Fibroblast of lung (primary cell): ENCODE measurements around the gene PXMP2. TPM values are rescaled to one million over a fixed set of nuclear protein-coding genes. Genes with fewer than 3 reads are reported as not detected.

Source experiments
- DNase-seq, 2 donors: peaks; one replicate each; pipeline versions ENCODE4 v3.0.0 to v3.0.0-alpha.2; 2010; ENCODE audit warnings: low read depth in 2 of 2
- H2AFZ ChIP-seq: 2 replicates; pipeline ENCODE4 v1.5.1; 2012; ENCODE audit warnings: low read length, control low read depth, inconsistent platforms
- H3K27ac ChIP-seq: 2 replicates; pipeline ENCODE4 v1.5.1; 2011; ENCODE audit warnings: low read length, control low read depth; ENCODE audit not compliant: insufficient read depth
- H3K27me3 ChIP-seq: 2 replicates; pipeline ENCODE4 v1.5.1; 2011; ENCODE audit warnings: mild to moderate bottlenecking, low read length; ENCODE audit not compliant: control insufficient read depth, insufficient read depth
- H3K36me3 ChIP-seq: 2 replicates; pipeline ENCODE4 v1.5.1; 2011; ENCODE audit warnings: low read length; ENCODE audit not compliant: control insufficient read depth, insufficient read depth
- H3K4me1 ChIP-seq: 2 replicates; pipeline ENCODE4 v1.5.1; 2011; ENCODE audit warnings: low read length; ENCODE audit not compliant: control insufficient read depth, insufficient read depth; ENCODE audit errors: extremely low read depth
- H3K4me2 ChIP-seq: 2 replicates; pipeline ENCODE4 v1.5.1; 2011; ENCODE audit warnings: low read length, control low read depth; ENCODE audit not compliant: insufficient read depth; ENCODE audit errors: extremely low read depth
- H3K4me3 ChIP-seq, 4 experiments: fragments of 200-600 bp in 1 of 4; sonication (generic) in 1 of 4; replicated peaks in 1 of 4; 2 replicates each; pipeline ENCODE4 v1.5.1; 2011 to 2016; ENCODE audit warnings: low read length in 4 of 4, low read depth in 3 of 4, mild to moderate bottlenecking in 3 of 4, control low read depth in 2 of 4, inconsistent platforms in 1 of 4, mixed read lengths in 1 of 4; ENCODE audit not compliant: insufficient read depth in 1 of 4; ENCODE audit errors: control extremely low read depth in 1 of 4
- H3K79me2 ChIP-seq: 2 replicates; pipeline ENCODE4 v1.5.1; 2012; ENCODE audit warnings: mild to moderate bottlenecking, low read length, inconsistent platforms; ENCODE audit not compliant: control insufficient read depth, insufficient read depth
- H3K9ac ChIP-seq: 2 replicates; pipeline ENCODE4 v1.5.1; 2011; ENCODE audit warnings: mild to moderate bottlenecking, low read length, control low read depth; ENCODE audit not compliant: insufficient read depth
- H3K9me3 ChIP-seq: 2 replicates; pipeline ENCODE4 v1.5.1; 2012; ENCODE audit warnings: low read depth, low read length; ENCODE audit not compliant: control insufficient read depth, insufficient read depth
- H4K20me1 ChIP-seq: 2 replicates; pipeline ENCODE4 v1.5.1; 2011; ENCODE audit warnings: low read length; ENCODE audit not compliant: control insufficient read depth, insufficient read depth; ENCODE audit errors: extremely low read depth
- CTCF ChIP-seq, 2 donors: IDR thresholded peaks in 1 of 2; conservative IDR thresholded peaks in 1 of 2; 1 replicate in 1 of 2; 2 replicates in 1 of 2; pipeline ENCODE4 v1.5.1; 2011 to 2012; ENCODE audit warnings: low read length in 2 of 2, control low read depth in 1 of 2, inconsistent platforms in 1 of 2, low read depth in 1 of 2, mild to moderate bottlenecking in 1 of 2
- EZH2 ChIP-seq: IDR thresholded peaks from 2 replicates; pipeline ENCODE4 v1.5.1; 2012; ENCODE audit warnings: low read length, control low read depth, mild to moderate bottlenecking; ENCODE audit errors: missing control alignments
- polyA plus RNA-seq, 2 donors: library from polyadenylated mRNA; depleted of rRNA in 1 of 2; stranded (reverse) in 1 of 2; unstranded in 1 of 2; fragments of >200 nt; gene quantifications; 2 replicates each; pipeline ENCODE4 v1.2.1, GENCODE V29; 2011 to 2012; ENCODE audit warnings: missing spikeins in 1 of 2
- total RNA-seq: library from RNA; depleted of rRNA; stranded (reverse); fragments of >200 nt; gene quantifications from 2 replicates; pipeline ENCODE4 v1.2.1, GENCODE V29; 2014

PXMP2 gene
- total and polyA plus RNA-seq, 2 donors (not counting 1 experiment from before 2014, with no cell fraction given) = 10.6 to 14.5 TPM

- peaks cover 20% of the 10 kb centered on the region for H3K36me3 ChIP-seq
- TF ChIP-seq CTCF (conservative IDR thresholded peaks at IDR 0.05 in 1 of 2, IDR thresholded peaks at IDR 0.05 in 1 of 2; ENCODE audit: low read depth in 1 of 2, low read length in 2 of 2) (no peak), EZH2 (no peak)
- no peak for DNase-seq
- H3K4me2 ChIP-seq = no peak overlapping the region
- no peaks in the 10 kb centered on the region for H3K27me3 ChIP-seq
- no peaks in the 10 kb centered on the region for H4K20me1 ChIP-seq
- H3K4me3 ChIP-seq = no peak overlapping the region
- H3K79me2 ChIP-seq = no peaks in the 10 kb centered on the region
- H3K4me1 ChIP-seq = no peaks in the 10 kb centered on the region
- H3K27ac ChIP-seq = no peak overlapping the region
- H3K9ac ChIP-seq = no peak overlapping the region
- H3K9me3 ChIP-seq = no peaks in the 10 kb centered on the region
- H2AFZ ChIP-seq = no peak overlapping the region
Observed at GRCh38 chr12:132658149-132658894, 29.1 kb upstream of the PXMP2 start.

- Histone ChIP-seq H3K27me3 (no peaks in the 10 kb centered on the region), H2AFZ (no peak overlapping the region), H3K79me2 (no peaks in the 10 kb centered on the region), H3K4me3 (no peak overlapping the region), H3K9me3 (no peaks in the 10 kb centered on the region), H3K36me3 (peaks cover 20% of the 10 kb centered on the region), H3K27ac (no peak overlapping the region), H3K4me2 (no peak overlapping the region), H4K20me1 (no peaks in the 10 kb centered on the region), H3K9ac (no peak overlapping the region), H3K4me1 (no peaks in the 10 kb centered on the region)
- no peak for TF ChIP-seq CTCF (conservative IDR thresholded peaks at IDR 0.05 in 1 of 2, IDR thresholded peaks at IDR 0.05 in 1 of 2; ENCODE audit: low read depth in 1 of 2, low read length in 2 of 2)
- no peak for TF ChIP-seq EZH2
- DNase-seq = no peak
Observed at GRCh38 chr12:132659146-132659545, 28.2 kb upstream of the PXMP2 start.

GRCh38 chr12:132660052-132660451, 27.3 kb upstream of the PXMP2 start:
- TF ChIP-seq EZH2 = no peak
- TF ChIP-seq CTCF (conservative IDR thresholded peaks at IDR 0.05 in 1 of 2, IDR thresholded peaks at IDR 0.05 in 1 of 2; ENCODE audit: low read depth in 1 of 2, low read length in 2 of 2) = no peak
- Histone ChIP-seq H3K27ac (no peak overlapping the region), H3K27me3 (no peaks in the 10 kb centered on the region), H2AFZ (no peak overlapping the region), H4K20me1 (no peaks in the 10 kb centered on the region), H3K9me3 (no peaks in the 10 kb centered on the region), H3K4me2 (no peak overlapping the region), H3K9ac (no peak overlapping the region), H3K4me3 (no peak overlapping the region), H3K4me1 (no peaks in the 10 kb centered on the region), H3K79me2 (no peaks in the 10 kb centered on the region), H3K36me3 (peaks cover 21% of the 10 kb centered on the region)
- DNase-seq = no peak
